HCEC 1CT (cell line): Measurements from ENCODE around the gene IGF2BP3.
"Not testable (repeated sequence)": the region's sequence is repeated elsewhere in the genome, so short reads cannot be mapped to it uniquely, and the experiment has no call there.

Source experiments
- DNase-seq: peaks from one replicate; pipeline ENCODE4 v3.0.0-alpha.2; 2017

The IGF2BP3 gene

DNA sequence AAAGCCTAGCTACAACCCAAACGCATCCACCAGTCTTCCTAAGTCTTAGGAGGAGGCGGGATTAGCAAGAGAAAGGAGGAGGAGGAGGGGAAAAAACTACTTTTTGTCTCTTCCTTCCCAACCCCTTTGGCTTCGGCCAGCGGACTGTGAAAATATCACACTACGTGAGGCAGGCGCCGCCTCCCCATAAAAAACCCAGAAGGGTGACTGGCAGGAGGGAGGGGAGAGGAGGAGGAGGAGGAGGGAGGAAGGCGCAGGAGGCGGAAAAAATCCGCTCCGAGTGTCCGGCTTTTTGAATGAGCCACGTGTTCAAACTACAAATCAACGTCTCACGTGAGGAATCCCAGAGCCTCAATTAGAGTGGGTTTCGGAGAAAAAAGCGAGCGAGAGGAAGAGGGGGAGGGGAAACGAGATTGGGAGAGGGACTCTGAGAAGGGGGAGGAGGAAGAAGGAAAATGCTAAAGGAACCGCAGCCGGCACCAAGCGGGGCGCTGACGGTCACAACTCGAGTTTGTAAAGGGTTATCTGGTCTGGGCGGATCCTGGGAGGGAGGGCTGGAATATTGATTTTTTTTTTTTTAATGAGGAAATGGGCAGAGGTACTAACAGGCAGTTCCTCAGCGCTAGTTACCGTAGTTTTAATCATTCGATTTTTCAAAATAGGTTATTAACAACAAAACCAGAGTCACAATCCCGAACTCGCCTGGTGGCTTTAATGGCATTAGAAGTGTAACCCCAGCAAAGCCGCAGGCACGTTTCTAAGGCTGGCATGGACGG is at the start of gene IGF2BP3:
IGF2BP3 (minus strand) TSS at position 162 of the 776 bp plus-strand sequence. CDS start 381 bp downstream, outside the sequence.
- peak; percentile 93 for DNase-seq

DNA sequence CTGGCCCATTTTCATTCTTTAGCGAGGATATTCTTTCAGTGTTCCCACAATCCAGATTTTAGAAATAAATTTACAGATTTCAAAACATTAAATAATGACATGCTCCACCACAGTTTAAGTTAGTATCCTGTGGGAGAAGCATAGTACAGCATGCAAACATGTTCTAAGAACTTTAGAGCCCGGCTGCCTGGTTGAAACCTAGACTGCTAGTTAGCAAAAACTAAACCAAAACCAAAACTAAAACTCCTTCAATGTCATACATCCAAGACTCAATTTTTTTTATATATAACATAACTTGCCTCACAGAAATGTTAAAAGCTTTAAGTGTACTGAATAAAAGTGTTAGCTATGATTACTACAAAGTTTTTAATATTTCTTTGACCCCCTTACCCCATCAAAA is 44.5 kb upstream of the IGF2BP3 start:
- DNase-seq, result no peak

DNA sequence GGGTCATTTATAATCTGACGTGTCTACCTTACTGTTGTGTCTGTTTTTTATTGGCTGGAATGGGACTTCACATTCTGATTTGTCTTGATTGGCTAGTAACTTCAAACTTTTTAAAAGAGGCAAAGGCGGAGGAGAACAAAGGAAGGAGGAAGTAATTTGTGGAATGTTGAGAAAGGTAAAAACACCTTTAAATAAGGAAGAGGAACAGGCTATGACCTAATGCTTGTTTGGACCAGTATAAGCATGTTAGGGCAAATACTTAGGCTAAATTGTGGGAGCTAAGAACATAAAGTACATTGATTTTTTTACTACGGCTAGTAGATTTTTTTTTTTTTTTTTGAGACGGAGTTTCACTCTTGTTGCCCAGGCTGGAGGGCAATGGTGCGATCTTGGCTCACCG is 43.5 kb upstream of the IGF2BP3 start:
- DNase-seq, result not testable (repeated sequence)

DNA sequence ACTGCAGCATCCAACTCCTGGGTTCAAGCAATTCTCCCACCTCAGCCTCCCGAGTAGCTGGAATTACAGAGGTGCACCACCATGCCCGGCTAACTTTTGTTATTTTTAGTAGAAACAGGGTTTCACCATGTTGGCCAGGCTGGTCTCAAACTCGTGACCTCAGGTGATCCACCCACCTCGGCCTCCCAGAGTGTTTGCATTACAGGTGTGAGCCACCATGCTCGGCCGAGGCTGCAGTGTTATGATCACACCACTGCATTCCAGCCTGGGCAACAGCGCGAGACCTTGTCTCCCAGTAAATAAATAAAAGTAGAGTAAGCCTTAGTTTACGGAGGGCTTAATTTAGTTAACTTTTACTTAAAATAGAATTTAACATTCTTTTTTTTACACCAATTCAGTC is 23.7 kb upstream of the IGF2BP3 start:
- no peak for DNase-seq

DNA sequence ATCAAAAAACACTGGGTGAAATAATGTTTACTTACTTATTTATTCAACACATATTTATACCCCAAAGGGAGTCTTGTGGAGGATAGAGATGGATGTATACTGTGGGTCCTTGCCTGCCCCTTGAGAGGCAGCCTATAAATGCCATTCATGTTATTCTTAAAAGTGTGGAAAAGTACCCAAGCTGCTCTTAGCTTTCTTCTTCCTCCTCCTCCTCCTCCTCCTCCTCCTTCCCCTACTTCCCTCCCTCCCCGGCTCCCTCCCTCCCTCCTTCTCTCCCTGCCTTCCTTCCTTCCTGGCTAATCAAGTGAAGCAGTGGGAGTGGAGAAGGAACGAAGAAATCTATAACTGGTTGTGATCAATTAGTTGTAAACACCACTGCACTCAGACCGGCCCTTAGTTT is 21.2 kb upstream of the IGF2BP3 start:
- no peak for DNase-seq

DNA sequence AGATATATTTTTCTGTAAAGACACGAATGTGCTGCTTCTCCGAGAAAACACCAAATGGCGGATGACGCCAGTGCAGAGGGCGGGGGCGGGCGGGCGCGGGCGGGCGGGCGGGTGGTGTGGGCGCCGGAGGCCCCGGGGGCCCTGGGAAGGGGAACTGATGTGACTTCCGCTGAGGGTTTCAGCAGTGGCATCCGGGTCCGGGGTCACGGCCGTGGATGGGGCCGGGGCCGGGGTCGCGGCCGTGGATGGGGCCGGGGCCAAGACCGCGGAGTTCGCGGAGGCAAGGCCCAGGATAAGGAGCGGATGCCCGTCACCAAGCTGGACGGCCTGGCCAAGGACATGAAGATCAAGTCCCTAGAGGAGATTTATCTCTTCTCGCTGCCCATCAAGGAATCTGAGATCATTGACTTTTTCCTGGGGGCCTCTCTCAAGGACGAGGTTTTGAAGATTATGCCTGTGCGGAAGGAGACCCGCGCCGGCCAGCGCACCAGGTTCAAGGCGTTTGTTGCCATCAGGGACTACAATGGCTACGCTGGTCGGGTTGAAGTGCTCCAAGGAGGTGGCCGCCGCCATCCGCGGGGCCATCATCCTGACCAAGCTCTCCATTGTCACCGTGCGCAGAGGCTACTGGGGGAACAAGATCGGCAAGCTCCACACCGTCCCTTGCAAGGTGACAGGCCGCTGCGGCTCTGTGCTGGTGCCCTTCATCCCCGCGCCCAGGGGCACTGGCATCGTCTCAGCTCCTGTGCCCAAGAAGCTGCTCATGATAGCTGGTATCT is 20.3 kb upstream of the IGF2BP3 start:
- DNase-seq, result no peak

DNA sequence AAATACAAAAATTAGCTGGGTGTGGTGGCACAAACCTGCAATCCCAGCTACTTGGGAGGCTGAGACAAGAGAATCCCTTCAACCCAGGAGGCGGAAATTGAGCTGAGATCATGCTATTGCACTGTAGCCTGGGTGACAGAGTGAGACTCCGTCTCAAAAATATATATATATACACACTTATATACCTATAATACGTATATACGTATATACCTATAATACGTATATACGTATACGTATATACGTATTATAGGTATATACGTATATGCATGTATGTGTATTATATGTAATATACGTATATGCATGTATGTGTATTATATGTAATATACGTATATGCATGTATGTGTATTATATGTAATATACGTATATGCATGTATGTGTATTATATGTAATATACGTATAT is 18.4 kb upstream of the IGF2BP3 start:
- DNase-seq, result not testable (repeated sequence)

DNA sequence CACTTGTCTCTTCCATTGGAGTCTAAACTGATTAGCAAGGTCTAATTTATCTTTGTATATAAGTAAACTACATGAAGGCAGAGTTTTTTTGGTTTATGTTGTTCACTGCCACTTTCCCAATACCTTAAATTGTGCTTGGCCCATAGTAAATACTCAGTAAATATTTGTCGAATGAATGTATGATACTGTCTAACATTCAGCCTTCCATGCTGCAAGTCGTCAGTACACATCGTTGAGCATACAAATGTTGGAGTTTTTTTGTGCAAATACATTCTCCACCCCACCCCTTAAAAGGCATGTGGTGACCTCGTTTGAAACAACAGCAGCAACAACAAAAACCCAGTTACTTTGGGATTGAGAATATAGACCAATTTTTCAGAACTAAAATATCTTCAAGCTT is 17.4 kb upstream of the IGF2BP3 start:
- no peak for DNase-seq

DNA sequence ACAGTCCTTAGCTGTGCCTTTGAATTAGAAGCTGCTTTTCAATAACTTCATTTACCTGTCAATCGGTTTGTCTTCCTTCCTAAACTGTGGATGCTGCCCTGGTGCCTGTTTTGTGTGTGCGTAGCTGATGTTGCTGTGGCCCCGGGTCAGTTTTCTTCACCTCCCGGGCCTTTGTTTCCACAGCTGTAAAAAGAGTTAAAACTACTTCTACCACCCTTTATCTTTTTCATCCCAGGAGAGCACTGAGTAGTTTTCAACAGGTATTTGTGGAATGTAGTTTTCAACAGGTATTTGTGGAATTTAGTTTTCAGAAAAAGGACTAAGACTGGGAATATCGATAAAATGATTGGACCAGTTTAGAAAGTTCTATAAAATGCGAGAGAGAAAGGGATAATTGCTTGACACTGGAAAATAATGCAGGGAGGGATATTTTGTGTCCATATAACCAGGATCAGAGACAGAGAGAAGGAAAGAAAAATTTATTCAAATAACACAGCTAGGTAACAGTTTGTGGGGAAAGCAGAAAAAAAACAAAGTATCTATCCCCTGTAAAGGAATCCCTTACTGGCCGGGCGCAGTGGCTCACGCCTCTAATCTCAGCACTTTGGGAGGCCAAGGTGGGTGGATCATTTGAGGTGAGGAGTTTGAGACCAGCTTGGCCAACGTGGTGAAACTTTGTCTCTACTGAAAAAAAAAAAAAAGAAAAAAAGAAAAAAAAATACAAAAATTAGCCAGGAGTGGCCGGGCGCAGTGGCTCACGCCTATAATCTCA is 15.9 kb upstream of the IGF2BP3 start:
- no peak for DNase-seq

DNA sequence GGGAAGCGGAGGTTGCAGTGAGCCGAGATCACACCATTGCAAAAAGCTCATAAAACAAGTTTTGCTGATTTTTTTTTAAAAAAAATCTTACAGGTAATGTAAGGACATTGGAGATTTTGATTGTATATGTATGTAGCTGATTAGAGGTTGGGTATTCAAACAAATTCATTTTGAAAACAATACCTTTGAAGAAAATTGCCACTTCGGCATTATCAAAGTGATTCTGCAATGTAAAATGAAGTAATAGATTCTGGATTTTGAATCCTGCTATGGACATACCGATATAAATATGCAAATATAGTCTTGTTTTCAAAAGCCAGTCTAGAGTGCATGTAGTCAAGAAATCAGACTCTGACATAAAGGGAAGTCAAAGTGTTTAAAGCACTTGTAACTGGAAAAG is 12.4 kb upstream of the IGF2BP3 start:
- no peak for DNase-seq

DNA sequence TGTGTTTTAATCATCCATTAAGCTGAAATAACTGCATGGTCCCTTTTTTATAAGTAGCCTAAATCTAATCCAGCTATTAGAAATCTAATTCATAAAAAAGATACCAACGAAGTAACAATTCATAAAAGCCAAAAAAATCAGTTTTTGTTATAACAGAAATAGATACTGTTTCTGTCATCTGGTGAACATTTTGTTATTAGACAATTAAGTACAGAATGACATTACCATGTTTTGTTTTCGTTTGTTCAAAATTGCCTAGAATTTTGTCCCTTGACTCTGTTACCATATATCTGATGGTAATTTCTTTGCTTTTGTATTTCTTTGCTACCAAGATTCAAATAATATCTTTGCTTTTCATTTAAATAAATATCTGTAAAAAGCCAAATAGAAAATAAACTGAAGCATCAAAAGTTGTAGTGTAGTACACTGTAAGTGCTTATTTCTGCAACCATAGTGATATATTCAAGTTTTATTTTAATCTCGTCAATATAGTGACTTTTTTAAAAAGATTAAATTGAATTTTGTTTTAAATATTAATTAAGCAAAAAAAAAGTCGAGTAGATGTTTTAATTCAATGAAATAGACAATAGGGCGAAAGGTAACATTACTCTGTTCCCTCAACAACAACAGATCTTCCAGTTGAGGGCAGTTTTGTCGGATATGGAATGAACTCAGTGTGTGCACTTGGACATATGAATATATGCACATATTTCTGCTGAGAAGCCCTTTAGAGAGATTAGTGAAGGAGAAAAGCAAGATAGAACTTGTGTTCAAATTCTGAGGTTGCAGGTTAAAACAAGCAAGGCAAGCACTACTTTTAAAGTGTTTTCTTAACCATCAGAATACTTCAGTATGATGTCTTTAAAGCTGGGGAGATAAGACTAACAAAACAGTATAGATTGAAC is 7.9 kb upstream of the IGF2BP3 start:
- DNase-seq, result no peak

DNA sequence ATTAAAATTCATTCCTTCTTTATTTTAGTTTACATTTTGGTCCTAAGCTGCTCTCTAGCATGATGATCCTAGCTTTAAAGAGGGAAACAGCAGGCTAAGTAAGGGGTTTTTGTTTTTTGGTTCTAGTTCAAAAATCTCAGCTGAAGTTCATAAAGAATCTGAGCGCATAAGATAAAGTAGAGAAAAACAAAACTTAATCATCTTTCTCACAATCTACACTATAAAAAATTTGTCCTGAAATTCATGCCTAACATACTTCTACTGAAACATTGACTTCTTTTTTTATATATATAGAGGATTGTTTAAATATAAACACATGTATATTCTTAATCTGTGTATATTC is 6.8 kb upstream of the IGF2BP3 start:
- DNase-seq, result no peak

DNA sequence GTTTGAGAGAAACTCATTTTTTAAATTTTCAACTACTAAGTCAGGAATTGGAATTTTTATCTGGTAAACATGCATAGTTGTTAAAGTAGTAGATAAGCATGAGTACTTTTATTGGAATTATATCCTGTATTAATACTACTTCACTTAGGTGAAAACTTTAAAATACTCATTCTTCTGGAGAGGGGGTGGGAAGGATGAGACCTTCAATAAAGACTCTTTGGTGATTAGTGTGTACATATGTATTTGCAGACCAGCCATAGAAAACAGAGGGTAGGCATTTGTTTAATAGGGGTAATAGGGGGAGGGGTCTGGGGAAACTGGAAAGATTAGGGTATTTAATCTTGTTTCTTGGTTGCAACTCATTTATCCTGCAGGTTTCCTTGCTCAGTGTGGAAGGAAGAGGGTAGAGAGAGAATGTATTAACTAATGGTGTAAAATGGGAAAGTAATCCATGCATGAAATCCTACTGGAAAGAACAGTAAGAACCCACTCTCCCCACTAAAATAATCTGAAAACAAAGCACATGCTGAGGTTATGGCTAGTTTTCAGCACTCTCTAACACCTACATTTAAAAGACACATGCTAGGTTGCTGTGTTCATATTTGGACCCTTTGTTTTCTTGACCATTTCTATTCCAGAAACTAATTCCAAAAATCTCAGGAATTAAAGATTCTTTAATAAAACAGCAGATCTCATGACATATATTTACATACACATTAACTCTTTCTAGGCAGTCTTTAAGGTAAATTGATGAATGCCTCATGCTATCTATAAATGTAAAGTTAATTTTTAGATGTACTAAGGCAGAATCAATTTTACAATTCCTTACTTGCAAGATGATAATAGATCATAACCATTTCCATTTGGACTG is 6.2 kb upstream of the IGF2BP3 start:
- no peak for DNase-seq

DNA sequence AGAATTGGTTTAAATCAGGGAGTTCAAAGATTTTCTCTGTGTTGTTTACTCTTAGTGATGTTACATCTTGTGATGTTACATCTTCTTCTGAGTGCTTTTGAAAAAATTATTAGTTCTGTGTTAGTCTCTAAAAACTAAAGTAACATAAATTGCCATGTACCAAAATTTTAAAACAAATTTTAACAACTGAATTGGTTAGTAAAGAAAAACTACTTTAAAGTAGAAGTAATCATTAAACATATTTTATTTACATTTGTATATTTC is 5.2 kb upstream of the IGF2BP3 start:
- no peak for DNase-seq

DNA sequence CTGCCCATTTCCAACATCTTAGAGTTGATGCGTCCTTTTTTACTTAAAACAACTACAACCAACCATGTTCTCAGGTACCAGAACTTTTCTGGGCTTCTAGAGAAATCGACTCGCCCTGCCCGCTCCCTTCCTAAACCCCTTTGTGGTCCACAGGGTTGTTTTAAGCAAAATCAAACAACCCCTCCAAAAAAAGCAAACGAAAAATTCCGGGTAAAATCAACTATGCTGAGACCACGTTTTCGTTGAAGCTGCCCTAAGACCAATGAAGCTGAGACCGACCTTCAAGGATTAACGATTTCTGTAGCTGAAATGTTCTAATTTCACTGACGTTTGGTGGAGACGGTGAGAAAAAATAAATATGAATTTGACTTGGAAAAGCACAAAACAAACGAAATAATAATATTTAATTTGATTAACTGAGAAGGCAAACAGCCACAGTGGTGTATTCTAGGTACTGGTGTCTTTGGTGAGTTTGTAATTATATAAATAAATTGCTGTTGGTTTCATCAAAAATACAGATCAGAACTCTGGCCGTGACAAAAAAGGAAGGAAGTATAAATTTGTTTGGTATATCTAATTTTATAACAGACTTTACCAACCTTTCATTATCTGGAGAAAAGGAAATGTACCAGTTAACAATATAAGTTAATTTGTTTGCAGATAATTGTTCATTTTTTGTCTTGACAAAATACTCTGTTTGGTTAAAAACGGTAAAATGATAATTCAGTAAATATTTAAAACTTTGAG is 4.7 kb upstream of the IGF2BP3 start:
- DNase-seq, result peak; percentile 27

DNA sequence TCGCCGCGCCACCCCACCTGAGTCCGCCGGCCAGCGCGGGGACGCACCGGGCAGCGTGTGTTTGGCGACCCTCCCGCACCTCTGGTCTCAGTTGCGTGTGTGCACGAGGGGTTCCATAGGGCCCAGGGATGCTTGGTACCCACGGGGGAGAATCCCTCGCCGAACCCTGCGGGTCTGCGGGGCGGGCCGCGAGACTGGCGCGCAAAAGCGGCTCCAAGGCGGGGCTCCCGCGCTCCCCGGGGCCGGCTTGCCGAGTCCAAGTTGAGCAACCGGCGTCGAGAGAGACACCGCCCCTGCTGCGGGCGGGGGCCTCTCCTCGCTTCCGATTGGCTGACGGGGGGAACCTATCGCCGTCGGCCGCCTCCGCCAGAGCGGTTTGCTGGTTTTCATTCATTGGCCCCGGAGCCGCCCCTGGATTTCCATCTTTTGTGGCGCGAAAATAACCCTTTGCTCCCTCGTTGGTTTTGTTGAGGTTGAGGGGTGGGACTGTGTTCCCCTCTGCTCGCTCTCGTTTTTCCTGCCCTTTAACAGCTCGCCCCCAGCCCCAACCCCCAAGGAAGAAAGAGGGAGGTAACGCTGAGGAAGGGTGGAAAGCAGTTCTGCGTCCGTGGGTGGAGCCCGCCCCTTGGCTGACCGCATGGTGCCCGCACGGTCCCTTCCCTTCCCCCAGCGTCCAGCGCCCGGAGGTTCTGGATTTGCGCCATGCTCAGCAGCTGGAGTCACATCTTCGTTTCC is 4.0 kb upstream of the IGF2BP3 start:
- peak; percentile 98 for DNase-seq

DNA sequence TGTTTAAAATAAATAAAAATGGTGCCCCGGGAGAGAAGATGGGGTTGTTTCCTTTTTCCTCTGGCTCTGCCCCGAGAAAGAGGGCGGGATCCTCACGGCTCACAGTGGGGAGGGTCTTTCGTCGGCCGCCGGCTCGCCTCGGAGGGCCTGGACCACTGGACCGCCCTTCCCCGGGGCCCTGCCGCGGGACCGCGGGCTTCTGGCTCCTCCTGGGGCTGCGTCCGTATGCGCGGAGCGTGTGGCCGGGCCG is 3.5 kb upstream of the IGF2BP3 start:
- peak; percentile 28 for DNase-seq

DNA sequence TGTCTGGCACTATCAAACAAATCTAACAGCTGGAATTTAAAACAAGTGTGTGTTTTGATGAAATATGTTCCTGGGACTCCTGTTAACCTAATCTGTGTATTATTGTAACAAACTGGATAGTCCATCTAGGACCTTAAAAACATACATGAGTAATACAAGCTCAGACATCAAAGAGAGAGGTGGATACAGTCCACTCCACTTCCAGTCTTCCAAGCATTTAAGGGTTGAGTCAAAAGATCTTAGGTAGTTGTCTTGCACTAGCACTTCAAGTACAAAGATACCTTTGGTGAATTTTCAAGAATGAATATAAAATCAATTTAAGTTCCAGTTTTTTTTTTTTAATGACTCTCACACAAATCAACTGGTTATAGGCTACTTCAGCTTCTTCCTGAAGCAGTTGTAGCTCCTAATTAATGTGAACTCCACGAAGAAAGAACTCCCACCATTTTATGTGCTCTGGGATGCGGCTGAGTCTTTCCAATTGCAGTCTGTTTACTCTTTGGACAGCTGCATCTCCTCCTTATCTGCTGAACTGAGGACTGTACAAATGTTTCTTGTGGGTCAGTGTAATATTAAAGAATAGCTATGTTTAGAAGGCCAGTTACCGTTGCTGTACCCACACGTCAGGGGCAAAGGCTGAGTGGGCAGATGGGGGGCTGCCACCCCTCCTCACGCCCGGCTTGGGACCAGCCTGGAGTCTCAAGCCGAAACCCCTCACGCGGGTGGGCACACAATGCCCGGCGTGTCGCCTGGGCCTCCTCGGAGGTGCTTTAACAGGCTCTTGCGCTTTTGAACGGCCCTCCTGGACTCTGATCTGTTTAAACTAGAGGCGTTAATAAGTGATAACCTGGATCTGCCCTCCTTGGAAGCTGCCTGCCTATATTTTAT is 2.9 kb upstream of the IGF2BP3 start:
- no peak for DNase-seq

DNA sequence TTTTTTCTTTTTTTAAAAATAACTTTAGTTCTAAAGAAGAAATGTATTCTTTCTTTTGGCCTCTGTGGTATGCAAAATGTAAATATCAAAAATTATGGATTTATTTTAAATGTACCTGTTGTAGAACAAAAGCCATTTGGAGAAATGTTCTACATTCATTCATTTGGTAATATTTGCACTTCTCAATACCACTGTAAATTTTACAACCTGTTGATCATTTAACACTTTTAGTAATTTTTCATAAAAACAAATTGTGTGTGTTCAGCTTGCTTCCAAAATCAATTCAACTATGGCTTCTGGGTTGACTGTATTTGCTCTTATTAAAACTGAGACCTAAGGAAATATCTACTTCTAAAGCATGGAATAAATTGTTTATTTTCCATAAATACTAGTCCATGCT is 2.3 kb upstream of the IGF2BP3 start:
- no peak for DNase-seq

DNA sequence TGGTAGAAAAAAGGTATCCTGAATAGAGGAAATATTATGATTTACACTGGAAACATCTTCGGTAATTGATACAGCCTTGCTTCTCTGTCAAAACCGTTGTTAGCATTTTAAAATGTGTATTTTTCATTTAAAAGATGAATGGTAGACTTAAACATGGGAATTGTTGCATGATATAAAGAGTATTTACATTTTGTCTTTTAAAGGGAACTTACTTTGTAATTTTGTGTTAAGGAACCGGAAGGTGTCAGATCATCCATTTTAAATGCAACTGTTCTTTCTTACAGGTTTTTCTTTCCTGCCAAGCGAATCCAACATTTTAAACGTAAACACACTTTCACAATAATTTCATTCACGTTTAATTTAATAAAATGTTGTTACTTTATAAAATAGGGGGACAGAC is 1.8 kb upstream of the IGF2BP3 start:
- DNase-seq, result no peak
